K562 (cell line): Measurements from ENCODE around the gene BLCAP. TPM values are rescaled to one million over a fixed set of nuclear protein-coding genes. Genes with fewer than 3 reads are reported as not detected.

ENCODE experiments used
- ATAC-seq: fragments of 200-7000 bp; cut with Tn5 transposase; 3 replicates; pipeline ENCODE4 v1.9.1; 2020; ENCODE audit warnings: moderate library complexity
- BruUV-seq: library from RNA; stranded (reverse); fragments of 400-500 nt; replicated peaks from 2 replicates; lab custom pipeline; 2021; lab: Mats Ljungman, UMichigan
- CTCF ChIA-PET: fragments of 300-600 bp; formaldehyde crosslinking; extraction: SDS; loops from one replicate; lab custom pipeline; 2021; ENCODE audit warnings: low intra/inter-chr PET ratio; lab: Yijun Ruan, JAX
- POLR2A ChIA-PET: fragments of 300-600, 350-650 bp; sonication (Branson Sonifier 250); formaldehyde crosslinking; extraction: SDS; loops from one replicate; lab custom pipeline; 2021; ENCODE audit warnings: antibody characterized with exemption, inconsistent platforms; lab: Yijun Ruan, JAX
- DNase-seq, 4 experiments: peaks; one replicate each; pipeline versions ENCODE4 v3.0.0 to v3.0.0-alpha.2; 2011 to 2018; ENCODE audit warnings: low spot score in 3 of 4, mixed read lengths in 3 of 4; ENCODE audit errors: extremely low read depth in 1 of 4
- FAIRE-seq: peaks from 2 replicates; lab custom pipeline; 2011; peaks lifted over from hg19 to GRCh38; lab: Jason Lieb, UNC
- H2AFZ ChIP-seq: 2 replicates; pipeline ENCODE4 v1.6.0; 2011; ENCODE audit warnings: low read depth, low read length, control low read depth, inconsistent platforms
- H3K27ac ChIP-seq: fragments of 200-600 bp; 3 replicates; pipeline ENCODE4 v1.8.0; 2011; ENCODE audit warnings: low read depth, mild to moderate bottlenecking, control low read depth, inconsistent platforms, low read length, moderate library complexity, mixed read lengths; ENCODE audit errors: extremely low read depth
- H3K27me3 ChIP-seq, 2 experiments: fragments of 300-600 bp in 1 of 2; 2 replicates in 1 of 2; 3 replicates in 1 of 2; pipeline versions ENCODE4 v1.6.0 to v1.8.0; 2011; ENCODE audit warnings: inconsistent platforms in 2 of 2, low read length in 2 of 2, mild to moderate bottlenecking in 1 of 2, mixed read lengths in 1 of 2, moderate library complexity in 1 of 2; ENCODE audit not compliant: control insufficient read depth in 2 of 2, insufficient read depth in 2 of 2
- H3K36me3 ChIP-seq: fragments of 300-600 bp; 3 replicates; pipeline ENCODE4 v1.8.0; 2011; ENCODE audit warnings: mild to moderate bottlenecking, low read length, inconsistent platforms; ENCODE audit not compliant: control insufficient read depth, insufficient read depth
- H3K4me1 ChIP-seq, 2 experiments: fragments of 200-600 bp in 1 of 2; replicated peaks in 1 of 2; 2 replicates in 1 of 2; 3 replicates in 1 of 2; pipeline versions ENCODE4 v1.5.1 to v1.8.0; 2011; ENCODE audit warnings: inconsistent platforms in 2 of 2, low read length in 2 of 2, mild to moderate bottlenecking in 1 of 2, mixed read lengths in 1 of 2, moderate library complexity in 1 of 2; ENCODE audit not compliant: control insufficient read depth in 2 of 2, insufficient read depth in 2 of 2
- H3K4me2 ChIP-seq: 2 replicates; pipeline ENCODE4 v1.6.1; 2011; ENCODE audit warnings: low read length, control low read depth, inconsistent platforms, mixed read lengths; ENCODE audit not compliant: insufficient read depth
- H3K4me3 ChIP-seq: fragments of 200-600 bp; sonication (generic), shearing (Covaris generic); 2 replicates; pipeline ENCODE4 v1.5.1; 2016; ENCODE audit warnings: control low read depth, inconsistent platforms
- H3K79me2 ChIP-seq: fragments of 200-600 bp; 3 replicates; pipeline ENCODE4 v1.8.0; 2011; ENCODE audit warnings: low read length, inconsistent platforms; ENCODE audit not compliant: control insufficient read depth, insufficient read depth
- H3K9ac ChIP-seq, 2 experiments: 2 replicates each; pipeline versions ENCODE4 v1.6.0 to v1.6.1; 2011; ENCODE audit warnings: low read depth in 2 of 2, low read length in 2 of 2, control low read depth in 1 of 2, inconsistent platforms in 1 of 2, mild to moderate bottlenecking in 1 of 2, mixed read lengths in 1 of 2; ENCODE audit not compliant: insufficient read depth in 1 of 2
- H3K9me1 ChIP-seq: one replicate; pipeline ENCODE4 v1.6.0; 2011; ENCODE audit warnings: inconsistent platforms, mild to moderate bottlenecking, low read length, moderate library complexity; ENCODE audit not compliant: control insufficient read depth, insufficient read depth
- H3K9me3 ChIP-seq: replicated peaks from 2 replicates; pipeline ENCODE4 v1.5.1; 2011; ENCODE audit warnings: low read depth, low read length, inconsistent platforms; ENCODE audit not compliant: control insufficient read depth, insufficient read depth
- H4K20me1 ChIP-seq: replicated peaks from 2 replicates; pipeline ENCODE4 v1.6.1; 2011; ENCODE audit warnings: low read length, inconsistent platforms, mixed read lengths; ENCODE audit not compliant: control insufficient read depth, insufficient read depth
- CBX2 ChIP-seq: fragments of 200-600 bp; sonication (generic); IDR thresholded peaks from one replicate; pipeline ENCODE4 v1.6.1; 2012; ENCODE audit warnings: mild to moderate bottlenecking, low read length, inconsistent platforms; ENCODE audit not compliant: insufficient read depth, poor library complexity, severe bottlenecking
- GABPB2 ChIP-seq: fragments of 250-450 bp; sonication (Bioruptor Pico); conservative IDR thresholded peaks from 2 replicates; pipeline ENCODE4 v1.5.1; 2021; ENCODE audit warnings: mild to moderate bottlenecking
- GMEB1 ChIP-seq: fragments of 250-450 bp; sonication (Bioruptor Pico); IDR thresholded peaks from 2 replicates; pipeline ENCODE4 v1.4.0; 2020; ENCODE audit warnings: mild to moderate bottlenecking
- SUPT5H ChIP-seq: fragments of 450-650 bp; IDR thresholded peaks from 2 replicates; pipeline ENCODE4 v1.6.1; 2016
- U2AF1 ChIP-seq: fragments of 200-400 bp; formaldehyde crosslinking; optimal IDR thresholded peaks from 2 replicates; pipeline ENCODE3; 2017; ENCODE audit warnings: mild to moderate bottlenecking, low read depth, low read length, moderate library complexity
- ZBTB43 ChIP-seq: sonication (generic); formaldehyde crosslinking; IDR thresholded peaks from 2 replicates; pipeline ENCODE4 v1.8.0; 2023; ENCODE audit warnings: mild to moderate bottlenecking, missing genetic modification reagents
- ZNF280B ChIP-seq: fragments of 250-450 bp; sonication (Bioruptor Pico); IDR thresholded peaks from 2 replicates; pipeline ENCODE4 v1.5.1; 2021; ENCODE audit warnings: mild to moderate bottlenecking
- ZNF707 ChIP-seq: fragments of 250-450 bp; sonication (Bioruptor Pico); conservative IDR thresholded peaks from 2 replicates; pipeline ENCODE4 v1.8.0; 2022; ENCODE audit warnings: inconsistent platforms, mild to moderate bottlenecking, moderate library complexity
- WGBS: fragments of 100-300 bp; shearing (Covaris generic); methylation state at CpG from one replicate; pipeline ENCODE4 v1.1.6; 2016; ENCODE audit warnings: low coverage, mixed read lengths; ENCODE audit not compliant: insufficient coverage; ENCODE audit errors: missing lambda C conversion rate; 5-methylcytosine and 5-hydroxymethylcytosine counted together
- in situ Hi-C: fragments of 300-500 bp; cut with MboI; formaldehyde crosslinking; loops from 4 replicates; pipeline ENCODE4 v1.15.0; 2018; ENCODE audit warnings: inconsistent platforms, mixed read lengths
- intact Hi-C: fragments of 100-400 bp; cut with micrococcal nuclease; formaldehyde crosslinking; loops from 2 replicates; pipeline ENCODE4 v1.14.2; 2022
- polyA plus RNA-seq, 8 experiments: library from polyadenylated mRNA; depleted of rRNA in 4 of 8; stranded (reverse) in 5 of 8; unstranded in 3 of 8; fragments of >200 nt; fragmentation: Nextera tagmentation in 2 of 8; fragmentation: Illumina TruSeq in 1 of 8; extraction: Ambion mirVana in 2 of 8; extraction: Trizol in 1 of 8; gene quantifications; 2 replicates each; pipeline versions ENCODE4 v1.2.1 to v1.2.3, GENCODE V29; 2011 to 2014; ENCODE audit warnings: inconsistent platforms in 1 of 8, missing spikeins in 1 of 8
- total RNA-seq, 7 experiments: library from RNA; depleted of rRNA in 6 of 7; stranded (reverse); fragments of >200 nt in 6 of 7; fragmentation: Illumina TruSeq in 2 of 7; extraction: Trizol in 2 of 7; gene quantifications; 2 replicates each; pipeline versions ENCODE4 v1.2.1 to v1.2.3, GENCODE V29; 2011 to 2021; ENCODE audit warnings: low replicate concordance in 1 of 7
- TF ChIP-seq, protein P1 (sequence below): sonication (generic); formaldehyde crosslinking; IDR thresholded peaks from 2 replicates; pipeline ENCODE4 v1.8.0; 2022; ENCODE audit warnings: missing genetic modification reagents, mild to moderate bottlenecking, moderate library complexity, borderline replicate concordance

The BLCAP gene
- total and polyA plus RNA-seq, 9 of the 15 experiments (the other 6 are each of a cell fraction or from before 2014, with no cell fraction given), result 16.9 to 41.5 (median 27.6) TPM

GRCh38 chr20:37505263-37506151 is 22.2 kb downstream of the BLCAP start:
- Histone ChIP-seq H3K36me3 (no peaks in the 10 kb centered on the region), H3K27ac (no peak overlapping the region), H3K4me3 (no peak overlapping the region), H3K4me1 (no peaks in the 10 kb centered on the region; a peak in 1 of 5 replicates), H3K79me2 (no peaks in the 10 kb centered on the region), H3K9me1 (no peaks in the 10 kb centered on the region)
- ATAC-seq, result no peak
- WGBS, result 35% methylated on average over 6 of the region's 7 CpGs
- TF ChIP-seq ZNF707 (CRISPR knock-in tag) (no peak), CBX2 (no peak), SUPT5H (no peak), U2AF1 (no peak), ZBTB43 (CRISPR knock-in tag) (no peak), GABPB2 (no peak), GMEB1 (CRISPR knock-in tag) (no peak), ZNF280B (CRISPR knock-in tag) (no peak)
- TF ChIP-seq, protein P1, sequence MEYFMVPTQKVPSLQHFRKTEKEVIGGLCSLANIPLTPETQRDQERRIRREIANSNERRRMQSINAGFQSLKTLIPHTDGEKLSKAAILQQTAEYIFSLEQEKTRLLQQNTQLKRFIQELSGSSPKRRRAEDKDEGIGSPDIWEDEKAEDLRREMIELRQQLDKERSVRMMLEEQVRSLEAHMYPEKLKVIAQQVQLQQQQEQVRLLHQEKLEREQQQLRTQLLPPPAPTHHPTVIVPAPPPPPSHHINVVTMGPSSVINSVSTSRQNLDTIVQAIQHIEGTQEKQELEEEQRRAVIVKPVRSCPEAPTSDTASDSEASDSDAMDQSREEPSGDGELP, result no peak
- TF ChIP-seq, all 486 proteins: peak for 0
- in situ Hi-C loops, result no loop called here
- Histone ChIP-seq H2AFZ (no peak overlapping the region), H3K9me3 (no peaks in the 10 kb centered on the region), H3K4me2 (no peak overlapping the region), H3K27me3 (no peaks in the 10 kb centered on the region), H3K9ac (no peak overlapping the region), H4K20me1 (peaks cover 12% of the 10 kb centered on the region; the same call in 1 of the 2 replicates)
- FAIRE-seq, result no peak
- DNase-seq, result no peak
- CTCF ChIA-PET, result no interaction called here
- intact Hi-C loops, result no loop called here
- POLR2A ChIA-PET, result interaction anchor here (0.8 to 1.0 kb wide), 3 partner anchors 10 to 414 kb away, joined by 3 to 4 read pairs (median 3); no protein-coding TSS in a partner anchor
- no TSS peak for BruUV-seq
